Left ventricle myocardium inferior (tissue), 1 donor: Measurements from ENCODE around the gene OPN4. TPM values are rescaled to one million over a fixed set of nuclear protein-coding genes. Genes with fewer than 3 reads are reported as not detected.

Experiments
- DNase-seq: peaks from one replicate; pipeline ENCODE4 v3.0.0-alpha.2; 2020
- H3K27ac ChIP-seq: fragments of 200-600 bp; replicated peaks from 2 replicates; pipeline ENCODE4 v1.8.0; 2021
- H3K27me3 ChIP-seq: fragments of 200-600 bp; 2 replicates; pipeline ENCODE4 v1.8.0; 2021; ENCODE audit warnings: low read depth
- H3K36me3 ChIP-seq: fragments of 200-600 bp; 2 replicates; pipeline ENCODE4 v1.8.0; 2021
- H3K4me1 ChIP-seq: fragments of 200-600 bp; 2 replicates; pipeline ENCODE4 v1.8.0; 2021
- H3K4me3 ChIP-seq: fragments of 200-600 bp; 2 replicates; pipeline ENCODE4 v1.8.0; 2021; ENCODE audit warnings: mild to moderate bottlenecking, moderate library complexity
- H3K9me3 ChIP-seq: fragments of 200-600 bp; replicated peaks from 2 replicates; pipeline ENCODE4 v1.8.0; 2021
- intact Hi-C: fragments of 100-400 bp; cut with micrococcal nuclease; formaldehyde crosslinking; loops from one replicate; pipeline ENCODE4 v1.11.0; 2022
- total RNA-seq: library from RNA; stranded (reverse); fragmentation: NEBNext Ultra II Directional; extraction: Animal tissue kit (Norgen Biotek cat#: 25700); gene quantifications from one replicate; pipeline ENCODE4 v1.2.1, GENCODE V29; 2021
- TF ChIP-seq, protein P1 (sequence below): fragments of 200-600 bp; IDR thresholded peaks from 2 replicates; pipeline ENCODE4 v1.8.0; 2021; ENCODE audit warnings: antibody characterized with exemption, mild to moderate bottlenecking, borderline replicate concordance
- donor health status: DM: no; HTN: yes; CAD: no; lungs with severe emphysema.

OPN4 gene
- total RNA-seq, 1 donor from 2014 or later = 0.25 TPM

DNA sequence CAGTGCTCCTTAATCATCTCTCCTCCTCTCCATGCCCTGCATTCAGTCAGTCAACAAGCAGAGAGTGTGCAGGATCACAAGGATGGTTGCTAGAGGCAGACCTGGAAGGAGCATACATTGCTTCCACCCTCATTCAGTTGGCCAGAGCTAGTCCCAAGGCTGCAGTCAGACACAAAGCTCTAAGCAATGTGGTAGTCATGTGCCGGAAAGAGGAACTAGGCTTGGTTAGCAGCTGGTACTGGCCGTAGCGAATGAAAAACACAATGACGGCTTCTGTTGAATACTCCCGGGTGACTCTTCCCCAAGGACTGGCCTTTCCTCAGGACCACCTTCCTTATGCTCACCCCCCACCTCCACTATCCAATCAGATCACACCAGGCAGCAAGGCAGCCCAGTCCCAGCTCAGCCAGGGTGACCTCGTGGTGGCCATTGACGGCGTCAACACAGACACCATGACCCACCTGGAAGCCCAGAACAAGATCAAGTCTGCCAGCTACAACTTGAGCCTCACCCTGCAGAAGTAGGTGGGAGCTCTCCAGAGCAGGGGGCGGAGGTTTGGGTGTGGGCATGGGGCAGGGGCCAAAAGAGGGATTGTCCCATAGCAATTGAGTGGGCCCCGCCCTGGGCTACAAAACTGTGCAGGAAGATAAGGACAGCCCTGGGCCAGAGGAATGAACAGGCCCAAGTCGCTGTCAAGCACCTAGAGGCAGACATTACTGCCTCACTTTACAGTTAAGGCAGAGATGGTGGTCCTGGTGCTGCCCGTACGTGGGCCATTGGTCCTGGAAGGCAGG, 24.8 kb downstream of the OPN4 start:
- DNase-seq = no peak
- peaks cover 98% of the 10 kb centered on the region for H3K4me1 ChIP-seq
- H3K27me3 ChIP-seq = peaks cover 15% of the 10 kb centered on the region
- H3K36me3 ChIP-seq = peaks cover 41% of the 10 kb centered on the region
- TF ChIP-seq, protein P1, sequence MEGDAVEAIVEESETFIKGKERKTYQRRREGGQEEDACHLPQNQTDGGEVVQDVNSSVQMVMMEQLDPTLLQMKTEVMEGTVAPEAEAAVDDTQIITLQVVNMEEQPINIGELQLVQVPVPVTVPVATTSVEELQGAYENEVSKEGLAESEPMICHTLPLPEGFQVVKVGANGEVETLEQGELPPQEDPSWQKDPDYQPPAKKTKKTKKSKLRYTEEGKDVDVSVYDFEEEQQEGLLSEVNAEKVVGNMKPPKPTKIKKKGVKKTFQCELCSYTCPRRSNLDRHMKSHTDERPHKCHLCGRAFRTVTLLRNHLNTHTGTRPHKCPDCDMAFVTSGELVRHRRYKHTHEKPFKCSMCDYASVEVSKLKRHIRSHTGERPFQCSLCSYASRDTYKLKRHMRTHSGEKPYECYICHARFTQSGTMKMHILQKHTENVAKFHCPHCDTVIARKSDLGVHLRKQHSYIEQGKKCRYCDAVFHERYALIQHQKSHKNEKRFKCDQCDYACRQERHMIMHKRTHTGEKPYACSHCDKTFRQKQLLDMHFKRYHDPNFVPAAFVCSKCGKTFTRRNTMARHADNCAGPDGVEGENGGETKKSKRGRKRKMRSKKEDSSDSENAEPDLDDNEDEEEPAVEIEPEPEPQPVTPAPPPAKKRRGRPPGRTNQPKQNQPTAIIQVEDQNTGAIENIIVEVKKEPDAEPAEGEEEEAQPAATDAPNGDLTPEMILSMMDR = no peak
- peak overlapping the region; percentile 77 for H3K4me3 ChIP-seq
- peak overlapping the region; percentile 98 for H3K27ac ChIP-seq
- intact Hi-C loops = no loop called here
- no peaks in the 10 kb centered on the region for H3K9me3 ChIP-seq

- peak overlapping the region; percentile 77 for H3K4me3 ChIP-seq
- H3K4me1 ChIP-seq = peaks cover 93% of the 10 kb centered on the region
- TF ChIP-seq, protein P1 = no peak
- peak; percentile 67 for DNase-seq
- peaks cover 33% of the 10 kb centered on the region for H3K27me3 ChIP-seq
- H3K27ac ChIP-seq = peak overlapping the region; percentile 98
- H3K36me3 ChIP-seq = peaks cover 33% of the 10 kb centered on the region
- H3K9me3 ChIP-seq = no peaks in the 10 kb centered on the region
- intact Hi-C loops = no loop called here
Measured at GRCh38 chr10:86681047-86681446, 26.7 kb downstream of the OPN4 start.

DNA sequence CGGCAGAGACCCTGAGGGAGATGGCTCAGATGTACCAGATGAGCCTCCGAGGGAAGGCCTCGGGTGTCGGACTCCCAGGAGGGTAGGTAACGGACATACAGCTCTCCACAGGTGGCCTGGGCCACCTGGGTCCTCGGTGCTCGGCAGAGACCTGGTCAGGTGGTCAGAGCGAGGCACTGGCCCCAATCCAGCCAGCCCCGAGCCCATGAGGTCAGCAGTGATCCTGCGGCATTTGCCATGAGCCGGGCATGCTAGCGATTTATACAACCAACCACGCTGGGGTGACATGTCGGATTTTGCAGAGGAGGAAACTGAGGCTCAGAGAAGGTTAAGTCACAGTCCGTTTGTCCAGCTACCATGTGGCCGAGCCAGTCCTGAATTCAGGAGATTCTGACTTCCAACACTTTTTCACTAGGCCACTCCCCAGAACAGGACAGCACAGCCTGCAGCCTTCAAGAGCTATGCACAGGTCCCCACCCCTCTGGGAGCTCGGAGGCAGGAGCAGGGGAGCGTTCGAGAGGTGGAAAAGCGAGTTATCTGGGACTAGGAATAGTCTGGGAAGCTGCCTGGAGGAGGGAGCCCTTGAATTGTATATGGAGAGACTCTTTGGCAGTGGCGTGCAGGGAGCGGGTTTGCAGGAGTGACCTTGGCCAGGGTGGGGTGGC, 27.5 kb downstream of the OPN4 start:
- intact Hi-C loops = no loop called here
- Histone ChIP-seq H3K36me3 (peaks cover 31% of the 10 kb centered on the region), H3K4me3 (peak overlapping the region; percentile 77), H3K27me3 (peaks cover 40% of the 10 kb centered on the region), H3K4me1 (peaks cover 85% of the 10 kb centered on the region), H3K9me3 (no peaks in the 10 kb centered on the region), H3K27ac (peak overlapping the region; percentile 98)
- DNase-seq = no peak
- TF ChIP-seq, protein P1 = no peak

DNA sequence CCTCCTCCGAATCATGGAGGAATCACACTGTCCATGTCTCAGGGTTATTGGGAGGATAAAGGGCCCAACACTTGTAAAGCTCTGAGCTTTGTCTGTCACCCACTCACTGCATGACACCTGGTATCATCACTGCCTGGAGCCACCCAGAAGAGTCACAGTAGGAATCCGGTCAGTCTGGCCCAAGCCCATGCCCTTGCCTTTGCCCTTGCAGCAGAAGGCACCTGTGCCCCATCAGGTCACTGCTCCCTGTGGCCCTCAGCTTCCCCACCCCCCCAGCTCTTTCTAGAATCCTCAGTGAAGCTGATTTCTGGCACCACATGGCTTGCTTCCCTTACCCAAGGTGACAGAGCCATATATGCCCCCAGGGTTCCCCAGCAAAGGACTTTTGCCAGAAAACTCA, 28.3 kb downstream of the OPN4 start:
- Histone ChIP-seq H3K4me3 (peak overlapping the region; percentile 19), H3K4me1 (peaks cover 77% of the 10 kb centered on the region), H3K27me3 (peaks cover 44% of the 10 kb centered on the region), H3K36me3 (peaks cover 31% of the 10 kb centered on the region), H3K9me3 (no peaks in the 10 kb centered on the region), H3K27ac (peak overlapping the region; percentile 98)
- TF ChIP-seq, protein P1 = no peak
- no peak for DNase-seq
- intact Hi-C loops = no loop called here

DNA sequence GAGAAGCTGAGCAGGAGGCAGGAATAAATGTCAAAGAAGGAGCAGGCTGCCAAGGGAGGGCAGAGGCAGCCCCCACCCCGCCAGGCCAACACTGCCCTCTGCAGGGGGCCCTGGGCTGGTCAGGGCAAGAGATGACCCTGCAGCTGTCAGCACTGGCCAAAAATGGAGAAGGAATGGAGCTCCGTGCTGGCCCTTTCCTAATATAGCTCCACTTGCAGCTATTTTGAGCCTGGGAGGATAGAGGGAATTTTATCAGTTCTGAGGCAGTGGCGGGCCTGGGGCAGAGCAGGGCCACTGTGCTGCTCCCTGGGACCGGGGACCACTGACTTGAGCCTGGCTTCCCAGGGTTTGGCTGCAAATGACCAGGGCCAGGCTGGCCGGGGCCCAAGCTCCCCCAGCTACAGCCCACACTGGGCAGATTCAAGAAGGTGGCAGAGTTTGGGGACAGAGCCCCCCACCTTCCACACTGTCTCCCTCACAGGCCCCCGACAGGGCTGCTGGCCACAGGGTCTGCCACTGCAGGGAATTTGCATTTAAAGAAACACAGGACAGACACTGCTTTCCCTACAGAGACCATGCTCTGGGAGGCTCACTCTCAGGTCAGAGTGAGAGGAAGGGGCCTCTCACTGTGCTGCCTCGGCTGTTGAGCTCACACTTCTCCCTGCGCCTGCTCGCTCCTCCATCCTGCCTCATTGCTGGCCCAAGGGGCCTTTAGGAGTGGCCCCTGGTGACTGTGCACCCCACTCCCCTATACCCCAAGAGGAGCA, 30.2 kb downstream of the OPN4 start:
- H3K27me3 ChIP-seq = peaks cover 44% of the 10 kb centered on the region
- peaks cover 19% of the 10 kb centered on the region for H3K36me3 ChIP-seq
- peaks cover 68% of the 10 kb centered on the region for H3K4me1 ChIP-seq
- intact Hi-C loops = no loop called here
- H3K27ac ChIP-seq = peak overlapping the region; percentile 98
- DNase-seq = peak; percentile 71
- TF ChIP-seq, protein P1 = peak; percentile 69
- H3K9me3 ChIP-seq = no peaks in the 10 kb centered on the region
- peak overlapping the region; percentile 23 for H3K4me3 ChIP-seq
